HG03575 (cell line): ENCODE measurements around the gene POU2AF2.

ENCODE experiments used
- ATAC-seq: cut with Tn5 transposase; IDR thresholded peaks from one replicate; pipeline ENCODE4 v1.9.1; 2021; ENCODE audit not compliant: unreplicated experiment, insufficient number of reproducible peaks, low FRiP score; ENCODE audit errors: extremely low read depth

Gene POU2AF2

GRCh38 chr11:111322534-111322933 is 77.0 kb downstream of the POU2AF2 start:
- no peak for ATAC-seq

- ATAC-seq: no peak
Measured at GRCh38 chr11:111324277-111324720, 78.8 kb downstream of the POU2AF2 start.

- ATAC-seq: no peak
Measured at GRCh38 chr11:111325259-111325658, 79.7 kb downstream of the POU2AF2 start.

DNA sequence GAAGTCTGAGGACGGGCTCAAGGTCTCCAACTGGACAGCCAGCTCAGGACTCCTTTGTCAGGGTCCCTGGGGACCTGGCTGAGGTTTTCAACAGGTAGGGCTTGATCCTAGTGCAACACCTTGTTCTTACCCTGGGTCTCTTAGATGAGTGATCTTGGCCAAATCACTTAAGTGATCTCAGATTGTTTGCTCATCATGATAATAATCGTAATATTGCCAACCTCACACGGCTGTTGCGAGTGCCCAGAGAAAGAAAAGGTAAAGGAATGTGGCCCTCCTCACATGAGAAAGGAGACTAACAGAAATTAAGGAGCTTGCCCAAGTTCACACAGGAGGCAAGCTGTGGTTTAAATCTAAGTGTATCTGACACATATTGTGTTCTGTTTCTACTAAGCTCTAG is 81.3 kb downstream of the POU2AF2 start:
- no peak for ATAC-seq

DNA sequence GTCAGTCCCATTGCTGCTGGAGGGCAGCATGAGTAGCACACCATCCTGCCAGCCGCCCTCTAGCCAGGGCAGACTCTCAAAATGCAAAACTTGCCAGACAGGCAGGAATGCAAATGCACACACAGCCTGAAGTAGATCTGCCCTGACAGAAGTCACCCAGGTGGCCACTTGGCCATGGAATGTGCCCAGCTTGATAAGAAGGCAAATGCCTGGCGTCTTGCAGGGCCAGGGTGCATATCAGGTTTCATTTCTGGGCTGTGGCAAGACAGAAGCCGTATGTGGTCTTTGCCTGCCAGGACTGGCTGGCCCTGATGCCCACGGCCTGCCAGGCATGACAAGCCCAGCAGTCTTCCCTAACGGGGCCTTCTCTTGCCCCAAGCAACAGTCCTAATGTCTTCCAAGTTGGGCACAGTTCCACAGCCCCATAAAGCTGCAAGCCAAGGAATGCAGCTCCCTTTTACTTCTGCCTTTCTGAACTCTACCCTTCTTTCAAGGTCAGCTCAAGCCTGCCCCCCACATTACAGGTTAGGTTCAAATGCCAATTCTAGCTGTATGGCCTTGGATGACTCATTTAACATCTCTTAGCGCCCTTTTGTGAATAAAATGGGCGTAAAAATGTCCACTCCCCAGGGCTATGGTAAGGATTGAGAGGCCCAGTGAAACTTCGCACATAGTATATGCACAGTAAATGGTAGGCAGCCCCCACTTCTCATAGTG is 82.5 kb downstream of the POU2AF2 start:
- ATAC-seq: no peak

GRCh38 chr11:111329306-111330204 is 84.0 kb downstream of the POU2AF2 start:
- no peak for ATAC-seq

DNA sequence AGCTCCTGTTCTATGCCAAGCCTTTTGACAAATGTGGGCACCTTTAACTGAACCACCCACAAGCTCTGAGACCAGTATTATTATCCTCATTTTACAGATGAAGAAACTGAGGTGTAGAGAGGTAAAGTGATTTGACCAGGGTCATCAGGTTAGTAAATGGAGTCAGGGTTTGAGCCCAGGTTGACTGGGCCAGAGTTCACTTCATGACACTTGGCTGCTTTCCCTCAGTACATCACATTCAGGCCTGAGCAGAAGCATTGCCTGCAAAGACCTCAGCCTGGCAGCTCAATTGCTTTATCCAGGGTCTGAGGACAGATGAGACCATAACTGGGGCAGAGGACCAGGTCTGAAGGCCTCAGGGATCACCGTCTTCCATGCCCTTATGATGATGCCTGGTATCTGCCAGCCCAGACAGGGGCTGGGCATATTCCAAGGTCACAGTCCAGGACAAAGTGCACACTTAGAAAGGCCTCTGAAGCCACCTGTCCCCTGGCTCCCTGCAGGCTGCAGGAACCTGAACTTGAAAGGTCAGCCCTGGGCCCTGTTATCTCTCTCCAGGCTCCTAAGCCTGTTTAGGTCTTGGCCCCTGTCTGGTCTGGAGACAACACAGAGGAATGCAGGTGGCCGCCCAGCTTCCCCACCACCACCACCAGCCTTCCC is 84.8 kb downstream of the POU2AF2 start:
- ATAC-seq: no peak

DNA sequence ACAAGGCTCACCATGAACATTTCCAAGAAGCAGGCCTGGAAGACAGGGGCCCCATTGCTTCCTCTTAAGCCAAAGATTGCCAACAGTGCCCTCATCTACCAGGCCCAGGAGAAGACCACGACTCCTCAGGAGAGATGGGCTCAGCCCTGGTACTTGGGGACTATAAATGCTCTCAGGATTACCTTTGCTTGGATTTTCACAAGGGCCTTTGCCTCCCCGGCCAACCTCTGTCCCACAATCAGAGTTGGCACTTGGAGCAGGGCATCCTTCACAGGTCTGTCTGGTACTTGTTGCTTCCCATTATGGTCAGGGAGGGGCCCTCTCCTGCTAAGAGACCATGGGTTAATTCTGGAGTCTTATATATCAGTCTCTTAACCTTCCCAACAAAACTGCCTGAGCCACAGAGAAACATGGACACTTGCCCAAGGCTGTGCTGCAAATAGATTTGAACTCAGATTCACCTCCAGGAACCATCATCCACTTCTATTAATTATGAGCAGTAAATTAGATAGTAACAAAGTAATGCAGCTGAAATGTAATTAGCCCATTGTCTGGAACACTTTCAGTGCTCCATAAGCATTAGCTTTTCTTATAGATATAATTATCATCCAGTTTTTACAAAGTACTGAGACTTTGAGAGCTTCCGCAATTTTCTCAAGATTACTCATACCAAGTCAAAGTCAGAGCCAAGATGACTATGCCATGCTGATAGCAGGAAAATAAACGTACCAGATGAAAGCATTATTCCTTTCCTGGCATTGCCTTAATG is 86.4 kb downstream of the POU2AF2 start:
- no peak for ATAC-seq

GRCh38 chr11:111334532-111335502 is 89.3 kb downstream of the POU2AF2 start:
- no peak for ATAC-seq

GRCh38 chr11:111335549-111335948 is 90.0 kb downstream of the POU2AF2 start:
- no peak for ATAC-seq
